Astrocyte (in vitro differentiated cells and primary cell): ENCODE data around the gene HYPK. TPM values are rescaled to one million over a fixed set of nuclear protein-coding genes. Genes with fewer than 3 reads are reported as not detected.

Experiments
- DNase-seq: peaks from one replicate; pipeline ENCODE4 v3.0.0-alpha.2; 2010; ENCODE audit warnings: low read depth
- FAIRE-seq: peaks from 2 replicates; lab custom pipeline; 2011; peaks lifted over from hg19 to GRCh38; lab: Jason Lieb, UNC
- H2AFZ ChIP-seq: 2 replicates; pipeline ENCODE4 v1.6.0; 2012; ENCODE audit warnings: low read depth, low read length, inconsistent platforms
- H3K27ac ChIP-seq: 2 replicates; pipeline ENCODE4 v1.5.1; 2011; ENCODE audit warnings: low read depth, low read length, inconsistent platforms
- H3K27me3 ChIP-seq: 2 replicates; pipeline ENCODE4 v1.6.0; 2011; ENCODE audit warnings: low read length, inconsistent platforms; ENCODE audit not compliant: insufficient read depth
- H3K36me3 ChIP-seq: 2 replicates; pipeline ENCODE4 v1.5.1; 2011; ENCODE audit warnings: low read length, inconsistent platforms; ENCODE audit not compliant: insufficient read depth
- H3K4me1 ChIP-seq: 2 replicates; pipeline ENCODE4 v1.5.1; 2011; ENCODE audit warnings: low read length, inconsistent platforms; ENCODE audit not compliant: insufficient read depth
- H3K4me2 ChIP-seq: 2 replicates; pipeline ENCODE4 v1.6.0; 2012; ENCODE audit warnings: low read length, inconsistent platforms
- H3K4me3 ChIP-seq: 2 replicates; pipeline ENCODE4 v1.5.1; 2011; ENCODE audit warnings: low read depth, mild to moderate bottlenecking, low read length, inconsistent platforms; ENCODE audit not compliant: insufficient read depth
- H3K79me2 ChIP-seq: 2 replicates; pipeline ENCODE4 v1.6.0; 2012; ENCODE audit warnings: mild to moderate bottlenecking, low read length, inconsistent platforms; ENCODE audit not compliant: insufficient read depth
- H3K9ac ChIP-seq: 2 replicates; pipeline ENCODE4 v1.6.0; 2012; ENCODE audit warnings: mild to moderate bottlenecking, low read length, inconsistent platforms
- H3K9me3 ChIP-seq: 2 replicates; pipeline ENCODE4 v1.5.1; 2012; ENCODE audit warnings: low read depth, mild to moderate bottlenecking, low read length, inconsistent platforms; ENCODE audit not compliant: insufficient read depth
- H4K20me1 ChIP-seq: 2 replicates; pipeline ENCODE4 v1.6.0; 2012; ENCODE audit warnings: low read length, inconsistent platforms; ENCODE audit not compliant: insufficient read depth
- H3K27ac Mint-ChIP-seq: one replicate; pipeline ENCODE4 v1.8.0; 2021; ENCODE audit warnings: mild to moderate bottlenecking, mixed read lengths; ENCODE audit not compliant: unreplicated experiment
- H3K27me3 Mint-ChIP-seq: one replicate; pipeline ENCODE4 v1.8.0; 2021; ENCODE audit warnings: low read depth, mixed read lengths; ENCODE audit not compliant: unreplicated experiment
- H3K36me3 Mint-ChIP-seq: one replicate; pipeline ENCODE4 v1.8.0; 2021; ENCODE audit warnings: low read depth, mixed read lengths; ENCODE audit not compliant: unreplicated experiment
- H3K4me1 Mint-ChIP-seq: one replicate; pipeline ENCODE4 v1.8.0; 2021; ENCODE audit warnings: low read depth, mixed read lengths; ENCODE audit not compliant: unreplicated experiment
- H3K4me3 Mint-ChIP-seq: one replicate; pipeline ENCODE4 v1.8.0; 2021; ENCODE audit warnings: mild to moderate bottlenecking, moderate library complexity, mixed read lengths; ENCODE audit not compliant: unreplicated experiment
- H3K9me3 Mint-ChIP-seq: one replicate; pipeline ENCODE4 v1.8.0; 2021; ENCODE audit warnings: mild to moderate bottlenecking, mixed read lengths; ENCODE audit not compliant: unreplicated experiment
- EZH2 ChIP-seq: IDR thresholded peaks from 2 replicates; pipeline ENCODE4 v1.6.1; 2012; ENCODE audit warnings: mild to moderate bottlenecking, low read length, inconsistent platforms; ENCODE audit not compliant: insufficient read depth
- total RNA-seq: library from RNA; stranded (reverse); gene quantifications from 2 replicates; pipeline ENCODE4 v1.2.1, GENCODE V29; 2021
- TF ChIP-seq, protein P1 (sequence below): IDR thresholded peaks from 2 replicates; pipeline ENCODE4 v1.5.1; 2011; ENCODE audit warnings: low read depth, mild to moderate bottlenecking, inconsistent platforms, low read length, moderate library complexity; ENCODE audit not compliant: insufficient read depth

Gene HYPK
- total RNA-seq, 1 donor from 2014 or later = 15.7 TPM

DNA sequence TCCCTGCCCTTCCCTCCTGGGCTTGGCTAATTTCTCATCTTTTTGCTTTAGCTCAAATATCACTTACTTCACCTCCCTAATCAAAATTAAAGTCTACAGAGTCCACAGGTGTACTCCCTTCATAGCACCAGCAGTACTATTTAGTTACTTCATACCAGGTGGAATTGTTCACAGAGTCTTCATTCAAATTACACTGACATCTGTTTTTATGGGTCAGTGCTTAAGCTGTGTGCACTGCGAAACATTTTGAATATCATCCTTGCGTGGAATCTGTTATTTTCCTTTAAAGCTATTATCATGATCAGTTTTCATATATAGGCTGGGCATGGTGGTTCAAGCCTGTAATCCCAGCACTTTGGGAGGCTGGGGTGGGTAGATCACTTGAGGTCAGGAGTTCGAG lies 11.0 kb upstream of the HYPK start:
- no peak overlapping the region for H3K4me3 Mint-ChIP-seq
- peaks cover 16% of the 10 kb centered on the region for H4K20me1 ChIP-seq
- no peak overlapping the region for H3K27ac ChIP-seq
- DNase-seq = no peak
- peaks cover 8% of the 10 kb centered on the region for H3K36me3 Mint-ChIP-seq
- H3K9me3 ChIP-seq = no peaks in the 10 kb centered on the region
- H3K27ac Mint-ChIP-seq = no peak overlapping the region
- FAIRE-seq = no peak
- no peak overlapping the region for H2AFZ ChIP-seq
- no peaks in the 10 kb centered on the region for H3K27me3 Mint-ChIP-seq
- no peak overlapping the region for H3K9ac ChIP-seq
- H3K79me2 ChIP-seq = peaks cover 23% of the 10 kb centered on the region
- TF ChIP-seq, protein P1, sequence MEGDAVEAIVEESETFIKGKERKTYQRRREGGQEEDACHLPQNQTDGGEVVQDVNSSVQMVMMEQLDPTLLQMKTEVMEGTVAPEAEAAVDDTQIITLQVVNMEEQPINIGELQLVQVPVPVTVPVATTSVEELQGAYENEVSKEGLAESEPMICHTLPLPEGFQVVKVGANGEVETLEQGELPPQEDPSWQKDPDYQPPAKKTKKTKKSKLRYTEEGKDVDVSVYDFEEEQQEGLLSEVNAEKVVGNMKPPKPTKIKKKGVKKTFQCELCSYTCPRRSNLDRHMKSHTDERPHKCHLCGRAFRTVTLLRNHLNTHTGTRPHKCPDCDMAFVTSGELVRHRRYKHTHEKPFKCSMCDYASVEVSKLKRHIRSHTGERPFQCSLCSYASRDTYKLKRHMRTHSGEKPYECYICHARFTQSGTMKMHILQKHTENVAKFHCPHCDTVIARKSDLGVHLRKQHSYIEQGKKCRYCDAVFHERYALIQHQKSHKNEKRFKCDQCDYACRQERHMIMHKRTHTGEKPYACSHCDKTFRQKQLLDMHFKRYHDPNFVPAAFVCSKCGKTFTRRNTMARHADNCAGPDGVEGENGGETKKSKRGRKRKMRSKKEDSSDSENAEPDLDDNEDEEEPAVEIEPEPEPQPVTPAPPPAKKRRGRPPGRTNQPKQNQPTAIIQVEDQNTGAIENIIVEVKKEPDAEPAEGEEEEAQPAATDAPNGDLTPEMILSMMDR = no peak
- no peak for TF ChIP-seq EZH2
- H3K36me3 ChIP-seq = peaks cover 5% of the 10 kb centered on the region
- H3K4me1 Mint-ChIP-seq = peaks cover 11% of the 10 kb centered on the region
- H3K4me2 ChIP-seq = no peak overlapping the region
- no peaks in the 10 kb centered on the region for H3K9me3 Mint-ChIP-seq
- no peaks in the 10 kb centered on the region for H3K27me3 ChIP-seq
- peaks cover 17% of the 10 kb centered on the region for H3K4me1 ChIP-seq
- H3K4me3 ChIP-seq = no peak overlapping the region

DNA sequence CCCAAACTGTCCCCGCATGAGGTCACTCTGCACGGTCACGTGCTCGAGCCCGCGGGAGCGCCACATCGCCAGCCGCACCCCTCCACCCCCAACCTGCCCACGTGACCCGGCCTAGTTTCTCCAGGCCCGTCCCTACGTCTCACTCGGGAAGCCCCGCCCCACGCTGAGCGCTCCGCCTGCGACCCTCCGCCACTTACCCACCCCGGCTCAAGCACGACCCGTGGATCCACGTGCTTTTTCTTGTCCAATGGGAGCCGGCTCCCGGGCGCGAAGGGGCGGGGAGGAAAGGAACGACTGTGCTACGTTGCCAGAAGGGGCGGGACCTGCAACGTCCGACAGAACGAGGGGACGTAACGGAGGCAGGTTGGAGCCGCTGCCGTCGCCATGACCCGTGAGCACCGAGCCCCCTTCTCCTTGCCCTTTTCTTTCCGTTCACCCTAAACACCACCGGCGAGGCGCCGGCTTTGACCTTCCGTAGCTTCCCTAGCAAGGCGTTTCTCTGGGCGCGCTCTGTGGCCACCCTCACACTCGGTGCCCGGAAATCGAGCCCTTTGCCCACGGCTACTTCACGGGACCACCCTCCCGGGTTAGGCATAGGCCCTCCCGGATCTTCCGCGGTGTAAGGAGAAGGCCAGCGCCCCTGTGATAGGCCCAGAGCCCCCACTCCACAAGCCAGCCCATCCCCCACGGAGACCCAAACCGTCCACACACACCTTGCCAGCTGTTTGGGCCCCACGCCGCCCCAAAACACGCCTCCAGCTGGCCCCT lies 8.2 kb upstream of the HYPK start, which contains the start of gene SERF2:
Gene SERF2 (plus strand): TSS at position 328 of the 768 bp plus-strand sequence. CDS start 57 bp downstream, at position 385.
- peak within 1 kb of the TSS; percentile 97 for H3K4me3 Mint-ChIP-seq
- H3K27me3 ChIP-seq = no peaks in the 10 kb centered on the region
- no peak for TF ChIP-seq EZH2
- TF ChIP-seq, protein P1 = no peak
- H3K4me1 Mint-ChIP-seq = peaks cover 37% of the 10 kb centered on the region
- H3K9me3 ChIP-seq = no peaks in the 10 kb centered on the region
- peak within 1 kb of the TSS; percentile 100 for H3K27ac ChIP-seq
- no peaks in the 10 kb centered on the region for H3K9me3 Mint-ChIP-seq
- peak within 1 kb of the TSS; percentile 91 for H3K4me2 ChIP-seq
- no peaks in the 10 kb centered on the region for H3K27me3 Mint-ChIP-seq
- peaks cover 43% of the 10 kb centered on the region for H4K20me1 ChIP-seq
- H3K36me3 ChIP-seq = peaks cover 20% of the 10 kb centered on the region
- peaks cover 21% of the 10 kb centered on the region for H3K36me3 Mint-ChIP-seq
- peak within 1 kb of the TSS; percentile 100 for H3K4me3 ChIP-seq
- peak within 1 kb of the TSS; percentile 90 for H2AFZ ChIP-seq
- no peak for FAIRE-seq
- H3K4me1 ChIP-seq = peaks cover 29% of the 10 kb centered on the region
- peak within 1 kb of the TSS; percentile 99 for H3K27ac Mint-ChIP-seq
- peak within 1 kb of the TSS; percentile 100 for H3K9ac ChIP-seq
- peak; percentile 97 for DNase-seq
- peaks cover 37% of the 10 kb centered on the region for H3K79me2 ChIP-seq
